OCI-LY1 (cell line): ENCODE measurements around the gene NAA80.

ENCODE experiments used
- H2AFZ ChIP-seq: fragments of 200-600 bp; sonication (generic), shearing (Covaris generic); 2 replicates; pipeline ENCODE4 v1.6.0; 2014; ENCODE audit warnings: antibody characterized with exemption, mild to moderate bottlenecking, low read length
- H3F3A ChIP-seq: fragments of 200-600 bp; sonication (generic), shearing (Covaris generic); 2 replicates; pipeline ENCODE4 v1.6.0; 2014; ENCODE audit warnings: mild to moderate bottlenecking, antibody characterized with exemption, low read length, moderate library complexity; ENCODE audit not compliant: insufficient read depth
- H3K27ac ChIP-seq: fragments of 200-600 bp; sonication (generic); 2 replicates; pipeline ENCODE4 v1.5.1; 2014; ENCODE audit warnings: low read length, mixed run types, mild to moderate bottlenecking, low read depth; ENCODE audit not compliant: poor library complexity, severe bottlenecking
- H3K27me3 ChIP-seq: fragments of 200-600 bp; sonication (generic); 2 replicates; pipeline ENCODE4 v1.6.0; 2014; ENCODE audit warnings: antibody characterized with exemption, mild to moderate bottlenecking, low read length, moderate library complexity; ENCODE audit not compliant: insufficient read depth
- H3K36me3 ChIP-seq: fragments of 200-600 bp; sonication (generic); 2 replicates; pipeline ENCODE4 v1.6.1; 2014; ENCODE audit warnings: mild to moderate bottlenecking, antibody characterized with exemption, low read length, moderate library complexity, mixed read lengths; ENCODE audit not compliant: insufficient read depth
- H3K4me1 ChIP-seq: fragments of 200-600 bp; sonication (generic); 2 replicates; pipeline ENCODE4 v1.5.1; 2014; ENCODE audit warnings: mild to moderate bottlenecking, low read length, moderate library complexity; ENCODE audit not compliant: insufficient read depth, severe bottlenecking
- H3K4me2 ChIP-seq: fragments of 200-600 bp; sonication (generic), shearing (Covaris generic); 2 replicates; pipeline ENCODE4 v1.6.1; 2014; ENCODE audit warnings: low read length
- H3K4me3 ChIP-seq: fragments of 200-600 bp; sonication (generic); 2 replicates; pipeline ENCODE4 v1.5.1; 2014; ENCODE audit warnings: low read length, low read depth, mild to moderate bottlenecking, mixed read lengths; ENCODE audit not compliant: poor library complexity, severe bottlenecking
- H3K79me2 ChIP-seq: fragments of 200-600 bp; shearing (Covaris generic); 2 replicates; pipeline ENCODE4 v1.6.1; 2016; ENCODE audit warnings: mixed run types, low read length, mixed read lengths; ENCODE audit not compliant: insufficient read depth
- H3K9ac ChIP-seq: fragments of 200-600 bp; sonication (generic), shearing (Covaris generic); 2 replicates; pipeline ENCODE4 v1.6.1; 2014; ENCODE audit warnings: mild to moderate bottlenecking, low read length, mixed read lengths
- H3K9me2 ChIP-seq: fragments of 200-600 bp; sonication (generic), shearing (Covaris generic); 2 replicates; pipeline ENCODE4 v1.6.1; 2014; ENCODE audit warnings: low read depth, mild to moderate bottlenecking, low read length, mixed read lengths
- H3K9me3 ChIP-seq: fragments of 200-600 bp; shearing (Covaris generic); 2 replicates; pipeline ENCODE4 v1.6.1; 2014; ENCODE audit warnings: low read length, mixed read lengths
- H4K20me1 ChIP-seq: fragments of 200-600 bp; sonication (generic), shearing (Covaris generic); 2 replicates; pipeline ENCODE4 v1.6.0; 2016; ENCODE audit warnings: mild to moderate bottlenecking, low read length; ENCODE audit not compliant: insufficient read depth
- EZH2 ChIP-seq: fragments of 200-600 bp; sonication (generic), shearing (Covaris generic); IDR thresholded peaks from 2 replicates; pipeline ENCODE4 v1.8.0; 2017; ENCODE audit warnings: borderline replicate concordance, mixed run types, mild to moderate bottlenecking, antibody characterized with exemption, low read length, moderate library complexity, mixed read lengths
- TF ChIP-seq, protein P1 (sequence below): fragments of 200-600 bp; sonication (generic), shearing (Covaris generic); IDR thresholded peaks from 2 replicates; pipeline ENCODE4 v1.5.1; 2017; ENCODE audit warnings: mild to moderate bottlenecking, antibody characterized with exemption, low read length, moderate library complexity, mixed read lengths

Gene NAA80

GRCh38 chr3:50271314-50271936 lies 27.8 kb downstream of the NAA80 start:
- H3K79me2 ChIP-seq = no peaks in the 10 kb centered on the region
- H3K4me3 ChIP-seq = no peak overlapping the region
- H4K20me1 ChIP-seq = no peaks in the 10 kb centered on the region
- no peak overlapping the region for H3K9ac ChIP-seq
- TF ChIP-seq, protein P1, sequence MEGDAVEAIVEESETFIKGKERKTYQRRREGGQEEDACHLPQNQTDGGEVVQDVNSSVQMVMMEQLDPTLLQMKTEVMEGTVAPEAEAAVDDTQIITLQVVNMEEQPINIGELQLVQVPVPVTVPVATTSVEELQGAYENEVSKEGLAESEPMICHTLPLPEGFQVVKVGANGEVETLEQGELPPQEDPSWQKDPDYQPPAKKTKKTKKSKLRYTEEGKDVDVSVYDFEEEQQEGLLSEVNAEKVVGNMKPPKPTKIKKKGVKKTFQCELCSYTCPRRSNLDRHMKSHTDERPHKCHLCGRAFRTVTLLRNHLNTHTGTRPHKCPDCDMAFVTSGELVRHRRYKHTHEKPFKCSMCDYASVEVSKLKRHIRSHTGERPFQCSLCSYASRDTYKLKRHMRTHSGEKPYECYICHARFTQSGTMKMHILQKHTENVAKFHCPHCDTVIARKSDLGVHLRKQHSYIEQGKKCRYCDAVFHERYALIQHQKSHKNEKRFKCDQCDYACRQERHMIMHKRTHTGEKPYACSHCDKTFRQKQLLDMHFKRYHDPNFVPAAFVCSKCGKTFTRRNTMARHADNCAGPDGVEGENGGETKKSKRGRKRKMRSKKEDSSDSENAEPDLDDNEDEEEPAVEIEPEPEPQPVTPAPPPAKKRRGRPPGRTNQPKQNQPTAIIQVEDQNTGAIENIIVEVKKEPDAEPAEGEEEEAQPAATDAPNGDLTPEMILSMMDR = no peak
- TF ChIP-seq EZH2 = no peak
- H3K4me1 ChIP-seq = peaks cover 6% of the 10 kb centered on the region
- no peak overlapping the region for H2AFZ ChIP-seq
- H3K27me3 ChIP-seq = 0 out of 2 replicates have a peak, but pooled peaks cover 4% of the 10 kb centered on the region
- H3F3A ChIP-seq = no peaks in the 10 kb centered on the region
- H3K4me2 ChIP-seq = no peak overlapping the region
- H3K36me3 ChIP-seq = no peaks in the 10 kb centered on the region
- H3K9me2 ChIP-seq = no peaks in the 10 kb centered on the region
- H3K27ac ChIP-seq = no peak overlapping the region
- no peaks in the 10 kb centered on the region for H3K9me3 ChIP-seq

- Histone ChIP-seq H3K27ac (no peak overlapping the region), H3K9ac (no peak overlapping the region), H3K27me3 (0 out of 2 replicates have a peak, but pooled peaks cover 4% of the 10 kb centered on the region), H3F3A (no peaks in the 10 kb centered on the region), H3K79me2 (no peaks in the 10 kb centered on the region), H2AFZ (no peak overlapping the region), H4K20me1 (no peaks in the 10 kb centered on the region), H3K4me2 (no peak overlapping the region), H3K9me2 (no peaks in the 10 kb centered on the region), H3K36me3 (no peaks in the 10 kb centered on the region), H3K9me3 (no peaks in the 10 kb centered on the region), H3K4me3 (no peak overlapping the region), H3K4me1 (peaks cover 6% of the 10 kb centered on the region)
- TF ChIP-seq EZH2 = no peak
- TF ChIP-seq, protein P1 = no peak
Measured at GRCh38 chr3:50270422-50271224, 28.6 kb downstream of the NAA80 start.

GRCh38 chr3:50269977-50270413 lies 29.2 kb downstream of the NAA80 start:
- H3K27ac ChIP-seq = no peak overlapping the region

More at GRCh38 chr3:50269977-50270413, 29.2 kb downstream of the NAA80 start:
- Histone ChIP-seq H3K36me3 (no peaks in the 10 kb centered on the region), H3K4me1 (peaks cover 6% of the 10 kb centered on the region), H3K4me2 (no peak overlapping the region), H4K20me1 (no peaks in the 10 kb centered on the region), H3F3A (no peaks in the 10 kb centered on the region), H3K79me2 (no peaks in the 10 kb centered on the region), H2AFZ (no peak overlapping the region), H3K9me3 (no peaks in the 10 kb centered on the region), H3K9ac (no peak overlapping the region), H3K9me2 (no peaks in the 10 kb centered on the region), H3K27me3 (0 out of 2 replicates have a peak, but pooled peaks cover 4% of the 10 kb centered on the region), H3K4me3 (no peak overlapping the region)
- TF ChIP-seq EZH2 = no peak
- TF ChIP-seq, protein P1 = no peak
